A549 (cell line): ENCODE measurements around the gene NUDT1. TPM values are rescaled to one million over a fixed set of nuclear protein-coding genes. Genes with fewer than 3 reads are reported as not detected.

Experiments used
- ATAC-seq, 2 experiments: fragments of 200-7000 bp in 1 of 2; fragments of >200 bp in 1 of 2; cut with Nextera tagmentation in 1 of 2; cut with Tn5 transposase in 1 of 2; 3 replicates each; pipeline versions ENCODE4 v1.8.0 to v1.9.1; 2018 to 2020; ENCODE audit warnings: mild to moderate bottlenecking in 1 of 2, moderate library complexity in 1 of 2
- CTCF ChIA-PET: fragments of 300-600 bp; sonication (Branson Sonifier 250); formaldehyde crosslinking; extraction: SDS; loops from one replicate; lab custom pipeline; 2021; ENCODE audit warnings: antibody characterized with exemption, inconsistent platforms; lab: Yijun Ruan, JAX
- POLR2A ChIA-PET: fragments of 350-600 bp; formaldehyde crosslinking; extraction: SDS; loops from one replicate; lab custom pipeline; 2021; ENCODE audit warnings: antibody characterized with exemption, inconsistent platforms; lab: Yijun Ruan, JAX
- DNase-seq, 2 experiments: peaks; one replicate each; pipeline versions ENCODE4 v3.0.0 to v3.0.0-alpha.2; 2011 to 2016; ENCODE audit warnings: low read depth in 1 of 2, low spot score in 1 of 2
- FAIRE-seq: peaks from 2 replicates; lab custom pipeline; 2011; peaks lifted over from hg19 to GRCh38; lab: Jason Lieb, UNC
- H3K27ac ChIP-seq, 2 experiments: fragments of >200 bp; sonication (Bioruptor Twin); formaldehyde crosslinking; 3 replicates each; pipeline ENCODE4 v1.5.1; 2016 to 2017
- H3K4me1 ChIP-seq: fragments of >200 bp; sonication (Bioruptor Twin); formaldehyde crosslinking; 3 replicates; pipeline ENCODE4 v1.6.1; 2016
- H3K4me2 ChIP-seq: fragments of >200 bp; sonication (Bioruptor Twin); formaldehyde crosslinking; 3 replicates; pipeline ENCODE4 v1.6.1; 2016
- H3K4me3 ChIP-seq: fragments of >200 bp; sonication (Bioruptor Twin); formaldehyde crosslinking; 3 replicates; pipeline ENCODE4 v1.5.1; 2016
- H3K9me3 ChIP-seq: fragments of >200 bp; sonication (Bioruptor Twin); formaldehyde crosslinking; 3 replicates; pipeline ENCODE4 v1.6.1; 2016
- BCL3 ChIP-seq: fragments of >200 bp; sonication (Bioruptor Twin); formaldehyde crosslinking; IDR thresholded peaks from 3 replicates; pipeline ENCODE4 v1.6.1; 2016
- BHLHE40 ChIP-seq: IDR thresholded peaks from 2 replicates; pipeline ENCODE4 v1.6.1; 2012; ENCODE audit warnings: low read depth, low read length, inconsistent platforms
- CBX8 ChIP-seq: fragments of 200-600 bp; sonication (generic); IDR thresholded peaks from 2 replicates; pipeline ENCODE4 v1.6.1; 2016
- E2F6 ChIP-seq: IDR thresholded peaks from 2 replicates; pipeline ENCODE4 v1.6.1; 2012; ENCODE audit warnings: low read depth, borderline replicate concordance
- HES2 ChIP-seq: fragments of >200 bp; sonication (Bioruptor Twin); formaldehyde crosslinking; IDR thresholded peaks from 2 replicates; pipeline ENCODE4 v1.6.1; 2016
- HOXB13 ChIP-seq: fragments of 250-450 bp; sonication (Bioruptor Pico); IDR thresholded peaks from 2 replicates; pipeline ENCODE4 v1.5.0; 2020; ENCODE audit warnings: low read depth, mild to moderate bottlenecking, moderate library complexity
- MAZ ChIP-seq: fragments of 150-350 bp; IDR thresholded peaks from 2 replicates; pipeline ENCODE4 v1.6.1; 2014; ENCODE audit warnings: antibody characterized with exemption, low read depth, low read length, borderline replicate concordance
- NPAS2 ChIP-seq: fragments of 250-450 bp; sonication (Bioruptor Pico); IDR thresholded peaks from 2 replicates; pipeline ENCODE4 v1.8.0; 2022; ENCODE audit warnings: mild to moderate bottlenecking, moderate library complexity, borderline replicate concordance
- SREBF2 ChIP-seq: fragments of 450-650 bp; IDR thresholded peaks from 2 replicates; pipeline ENCODE4 v1.6.1; 2014; ENCODE audit warnings: mild to moderate bottlenecking, moderate library complexity
- TFCP2L1 ChIP-seq: fragments of 250-450 bp; sonication (Bioruptor Pico); IDR thresholded peaks from 2 replicates; pipeline ENCODE4 v1.5.0; 2021; ENCODE audit warnings: mild to moderate bottlenecking
- WGBS: methylation state at CpG from one replicate; pipeline ENCODE4 v1.1.6; 2017; ENCODE audit errors: missing lambda C conversion rate; 5-methylcytosine and 5-hydroxymethylcytosine counted together
- polyA plus RNA-seq, 4 experiments: library from polyadenylated mRNA; depleted of rRNA in 3 of 4; stranded (reverse); fragments of >200 nt; fragmentation: RNase III in 1 of 4; extraction: RNeasy Plus Mini Kit Qiagen cat#74134 plus additional on column Dnase treatment in 1 of 4; gene quantifications; 2 replicates in 3 of 4; 3 replicates in 1 of 4; pipeline ENCODE4 v1.2.3, GENCODE V29; 2011 to 2017

NUDT1 gene
- polyA plus RNA-seq, 2 of the 4 experiments (the other 2 are of a cell fraction), result 38.3 to 92.3 TPM

- POLR2A ChIA-PET, result no interaction called here
- H3K27ac ChIP-seq, result no peak overlapping the region
- FAIRE-seq, result no peak
- H3K4me1 ChIP-seq, result peaks cover 7% of the 10 kb centered on the region; the same call in 1 of the 3 replicates
- ATAC-seq, result no peak
- CTCF ChIA-PET, result no interaction called here
- no peak for DNase-seq
- H3K9me3 ChIP-seq, result no peaks in the 10 kb centered on the region
- H3K4me3 ChIP-seq, result no peak overlapping the region
- no peak overlapping the region for H3K4me2 ChIP-seq
- TF ChIP-seq HES2 (no peak), SREBF2 (no peak), NPAS2 (CRISPR knock-in tag) (no peak), MAZ (no peak), HOXB13 (CRISPR knock-in tag) (no peak), E2F6 (no peak), TFCP2L1 (CRISPR knock-in tag) (no peak)
- TF ChIP-seq, all 56 proteins: peak for 0
- WGBS, result 95% methylated on average over 6 of the region's 6 CpGs
Observed at GRCh38 chr7:2296832-2297231, 54.8 kb downstream of the NUDT1 start.

DNA sequence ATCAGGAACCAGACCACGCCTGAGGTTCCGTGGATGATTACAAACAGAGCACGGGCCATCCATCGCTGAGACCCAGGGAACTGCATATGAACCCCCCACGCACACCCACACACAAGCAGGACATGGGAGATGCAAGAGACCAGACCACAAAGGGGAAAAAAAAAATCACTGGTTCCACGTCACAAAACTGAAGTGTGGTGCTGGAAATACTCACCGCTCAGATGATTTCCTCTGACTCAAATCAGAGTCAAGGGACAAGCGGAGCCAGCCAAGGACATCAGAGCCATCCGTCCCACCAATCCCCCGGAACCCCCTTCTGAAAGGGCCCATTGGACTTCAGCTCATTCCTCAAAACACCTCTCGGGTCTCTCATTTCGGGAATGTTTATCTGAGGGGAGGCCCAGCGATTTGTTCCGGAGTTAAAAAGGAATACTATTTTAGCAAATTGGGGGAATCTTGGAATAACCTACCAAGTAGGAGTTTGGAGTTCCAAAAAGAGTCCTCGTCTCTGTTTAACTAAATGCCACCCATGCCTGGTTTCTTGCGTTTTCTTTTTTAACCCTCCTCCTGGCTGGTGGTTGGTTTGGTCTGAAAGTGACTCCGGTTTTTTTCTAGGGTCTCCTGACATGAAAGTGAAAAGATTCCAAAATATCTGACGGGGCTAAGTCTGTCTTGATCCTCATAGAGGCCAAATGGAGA lies 57.3 kb downstream of the NUDT1 start:
- no peak for ATAC-seq
- Histone ChIP-seq H3K4me3 (no peak overlapping the region), H3K4me1 (peaks cover 7% of the 10 kb centered on the region; the same call in 1 of the 3 replicates), H3K9me3 (no peaks in the 10 kb centered on the region), H3K27ac (no peak overlapping the region), H3K4me2 (no peak overlapping the region)
- 94% methylated on average over 18 of the region's 18 CpGs for WGBS
- POLR2A ChIA-PET, result no interaction called here
- CTCF ChIA-PET, result interaction anchor here (1.2 kb wide), 1 partner anchor 11 kb away, joined by 4 read pairs; no protein-coding TSS in a partner anchor
- no peak for FAIRE-seq
- no peak for TF ChIP-seq MAZ
- TF ChIP-seq CBX8, result no peak
- no peak for TF ChIP-seq BCL3
- DNase-seq, result no peak

DNA sequence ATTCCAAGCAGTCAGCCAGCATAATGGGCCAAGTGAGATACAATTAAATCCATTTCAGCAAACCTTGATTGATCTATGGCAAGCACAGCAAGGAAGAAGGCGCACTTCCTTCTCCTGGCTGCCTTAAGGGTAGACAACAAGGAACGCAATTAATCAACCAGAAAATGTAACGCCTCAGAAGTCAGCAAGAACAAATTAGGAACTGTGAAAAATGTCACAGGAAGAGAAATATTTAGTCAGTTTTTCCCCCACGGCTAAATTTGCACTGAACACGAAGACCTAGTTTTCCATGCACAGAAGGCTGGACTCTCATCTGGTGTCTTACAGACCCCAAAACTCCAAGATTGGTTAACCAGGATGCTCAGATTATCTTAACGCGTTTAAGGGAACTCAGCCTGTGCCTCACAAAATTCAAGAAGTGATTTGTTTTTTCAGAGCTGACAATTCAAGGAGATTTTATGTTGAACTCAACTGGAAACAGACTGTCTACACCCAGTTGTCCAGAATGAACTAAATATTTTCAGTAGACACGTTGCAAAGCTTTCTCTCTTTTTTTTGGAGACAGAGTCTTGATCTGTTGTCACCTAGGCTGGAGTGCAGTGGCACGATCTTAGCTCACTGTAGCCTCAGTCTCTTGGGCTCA lies 58.0 kb downstream of the NUDT1 start:
- CTCF ChIA-PET, result interaction anchor here (1.5 kb wide), 1 partner anchor 52 kb away, joined by 5 read pairs; no protein-coding TSS in a partner anchor
- Histone ChIP-seq H3K9me3 (no peaks in the 10 kb centered on the region), H3K4me3 (no peak overlapping the region), H3K4me2 (no peak overlapping the region), H3K4me1 (peaks cover 7% of the 10 kb centered on the region; the same call in 1 of the 3 replicates), H3K27ac (no peak overlapping the region)
- ATAC-seq, result no peak
- POLR2A ChIA-PET, result no interaction called here
- DNase-seq, result no peak
- 91% methylated on average over 9 of the region's 9 CpGs for WGBS
- no peak for FAIRE-seq
- TF ChIP-seq BHLHE40, result no peak
- TF ChIP-seq NPAS2 (CRISPR knock-in tag), result no peak

Other genes with a start within 250 kb of the NUDT1 start
- gene MAD1L1, start 9.3 kb upstream of the NUDT1 start, polyA plus RNA-seq (2011; rRNA removed), result 10.4 and 16.6 TPM in 2 replicates
- 12.6 to 14.9 TPM (median 13.6 TPM) in 3 replicates for gene MAD1L1, start 9.3 kb upstream of the NUDT1 start, polyA plus RNA-seq (2017; fragmentation: RNase III; extraction: RNeasy Plus Mini Kit Qiagen cat#74134 plus additional on column Dnase treatment)
- gene MRM2, start within 50 bp of the NUDT1 start, polyA plus RNA-seq (2011; rRNA removed), result 30.6 and 35.6 TPM in 2 replicates
- gene MRM2, start within 50 bp of the NUDT1 start, polyA plus RNA-seq (2017; fragmentation: RNase III; extraction: RNeasy Plus Mini Kit Qiagen cat#74134 plus additional on column Dnase treatment), result 41.3 to 47.0 TPM (median 44.0 TPM) in 3 replicates
- 36.3 and 36.4 TPM in 2 replicates for gene SNX8, start 72.2 kb downstream of the NUDT1 start, polyA plus RNA-seq (2011; rRNA removed)
- 21.2 to 25.8 TPM (median 25.7 TPM) in 3 replicates for gene SNX8, start 72.2 kb downstream of the NUDT1 start, polyA plus RNA-seq (2017; fragmentation: RNase III; extraction: RNeasy Plus Mini Kit Qiagen cat#74134 plus additional on column Dnase treatment)
- gene EIF3B, start 112.6 kb downstream of the NUDT1 start, polyA plus RNA-seq (2011; rRNA removed), result 180 and 219 TPM in 2 replicates
- gene EIF3B, start 112.6 kb downstream of the NUDT1 start, polyA plus RNA-seq (2017; fragmentation: RNase III; extraction: RNeasy Plus Mini Kit Qiagen cat#74134 plus additional on column Dnase treatment), result 206 to 230 TPM (median 207 TPM) in 3 replicates
- gene CHST12, start 161.4 kb downstream of the NUDT1 start, polyA plus RNA-seq (2011; rRNA removed), result 5.6 and 6.2 TPM in 2 replicates
- 9.4 to 12.0 TPM (median 11.3 TPM) in 3 replicates for gene CHST12, start 161.4 kb downstream of the NUDT1 start, polyA plus RNA-seq (2017; fragmentation: RNase III; extraction: RNeasy Plus Mini Kit Qiagen cat#74134 plus additional on column Dnase treatment)
- not detected in 2 replicates for gene GRIFIN, start 234.2 kb downstream of the NUDT1 start, polyA plus RNA-seq (2011; rRNA removed)
- not detected in 3 replicates for gene GRIFIN, start 234.2 kb downstream of the NUDT1 start, polyA plus RNA-seq (2017; fragmentation: RNase III; extraction: RNeasy Plus Mini Kit Qiagen cat#74134 plus additional on column Dnase treatment)